OCI-LY7 (cell line): ENCODE results near the gene SMTNL2. TPM values are rescaled to one million over a fixed set of nuclear protein-coding genes. Genes with fewer than 3 reads are reported as not detected.

Experiments used
- Bru-seq: library from RNA; stranded (reverse); fragments of 400-500 nt; gene quantifications from one replicate; lab custom pipeline; 2021; lab: Mats Ljungman, UMichigan
- BruChase-seq, 2 experiments: library from RNA; stranded (reverse); fragments of 400-500 nt; gene quantifications; one replicate each; lab custom pipeline; 2021; lab: Mats Ljungman, UMichigan
- BruUV-seq: library from RNA; stranded (reverse); fragments of 400-500 nt; replicated peaks from 2 replicates; lab custom pipeline; 2021; lab: Mats Ljungman, UMichigan
- CTCF ChIA-PET: fragments of 300-600 bp; sonication (Branson Sonifier 250); formaldehyde crosslinking; loops from one replicate; lab custom pipeline; 2022; ENCODE audit warnings: antibody characterized with exemption; ENCODE audit not compliant: unreplicated experiment; lab: Charles Lee
- POLR2A ChIA-PET: fragments of 300-600 bp; sonication (Branson Sonifier 250); formaldehyde crosslinking; loops from one replicate; lab custom pipeline; 2022; ENCODE audit warnings: antibody characterized with exemption; lab: Charles Lee
- DNase-seq: peaks from one replicate; pipeline ENCODE4 v3.0.0-alpha.2; 2015; ENCODE audit warnings: low spot score
- H2AFZ ChIP-seq: fragments of 200-600 bp; sonication (generic), shearing (Covaris generic); 2 replicates; pipeline ENCODE4 v1.6.1; 2014; ENCODE audit warnings: mild to moderate bottlenecking, antibody characterized with exemption, low read length, moderate library complexity
- H3K27ac ChIP-seq: fragments of 200-600 bp; sonication (generic); 2 replicates; pipeline ENCODE4 v1.5.1; 2014; ENCODE audit warnings: mixed run types, low read depth, mild to moderate bottlenecking, moderate library complexity, low read length, inconsistent platforms; ENCODE audit not compliant: poor library complexity, severe bottlenecking
- H3K36me3 ChIP-seq: fragments of 200-600 bp; sonication (generic); 2 replicates; pipeline ENCODE4 v1.6.1; 2014; ENCODE audit warnings: mild to moderate bottlenecking, antibody characterized with exemption, low read length, moderate library complexity, mixed read lengths; ENCODE audit not compliant: insufficient read depth
- H3K4me1 ChIP-seq: fragments of 200-600 bp; sonication (generic); 2 replicates; pipeline ENCODE4 v1.5.1; 2014; ENCODE audit warnings: mild to moderate bottlenecking, low read length; ENCODE audit not compliant: insufficient read depth, poor library complexity, severe bottlenecking
- H3K4me2 ChIP-seq: fragments of 200-600 bp; sonication (generic); 2 replicates; pipeline ENCODE4 v1.6.1; 2014; ENCODE audit warnings: mild to moderate bottlenecking, low read length
- H3K4me3 ChIP-seq: fragments of 200-600 bp; sonication (generic); 2 replicates; pipeline ENCODE4 v1.5.1; 2014; ENCODE audit warnings: mild to moderate bottlenecking, low read depth, low read length; ENCODE audit not compliant: poor library complexity, severe bottlenecking
- H3K79me2 ChIP-seq: fragments of 200-600 bp; sonication (generic); 2 replicates; pipeline ENCODE4 v1.6.1; 2016; ENCODE audit warnings: low read depth, mild to moderate bottlenecking, low read length, moderate library complexity, mixed read lengths; ENCODE audit not compliant: insufficient read depth
- H3K9me2 ChIP-seq: fragments of 200-600 bp; sonication (generic); 2 replicates; pipeline ENCODE4 v1.6.1; 2016; ENCODE audit warnings: mild to moderate bottlenecking, low read length, mixed read lengths; ENCODE audit not compliant: insufficient read depth
- H3K9me3 ChIP-seq: fragments of 200-600 bp; sonication (generic); 2 replicates; pipeline ENCODE4 v1.6.1; 2014; ENCODE audit warnings: mild to moderate bottlenecking, mixed run types, low read length, mixed read lengths
- H4K20me1 ChIP-seq: fragments of 200-600 bp; sonication (generic); 2 replicates; pipeline ENCODE4 v1.6.1; 2014; ENCODE audit warnings: mild to moderate bottlenecking, antibody characterized with exemption, low read length, moderate library complexity, mixed read lengths; ENCODE audit not compliant: insufficient read depth
- EZH2phosphoT487 ChIP-seq: fragments of 200-600 bp; sonication (generic); IDR thresholded peaks from 2 replicates; pipeline ENCODE4 v1.6.1; 2018; ENCODE audit warnings: low read depth, borderline replicate concordance, mild to moderate bottlenecking, mixed run types, antibody characterized with exemption, low read length, moderate library complexity, mixed read lengths
- intact Hi-C: fragments of 100-400 bp; cut with micrococcal nuclease; formaldehyde crosslinking; loops from one replicate; pipeline ENCODE4 v1.10.0; 2022; ENCODE audit not compliant: unreplicated experiment
- long read RNA-seq: library from polyadenylated mRNA; stranded (forward); transcript quantifications from one replicate; pipeline ENCODE4 v2.0.0, GENCODE V29; 2022
- total RNA-seq, 2 experiments: library from RNA; depleted of rRNA in 1 of 2; stranded (reverse); fragments of >200 nt in 1 of 2; shearing (Covaris generic) in 1 of 2; gene quantifications; 2 replicates each; pipeline ENCODE4 v1.2.3, GENCODE V29; 2014 to 2022
- TF ChIP-seq, protein P1 (sequence below): fragments of 200-600 bp; sonication (generic); conservative IDR thresholded peaks from 2 replicates; pipeline ENCODE4 v1.5.1; 2014; ENCODE audit warnings: mild to moderate bottlenecking, antibody characterized with exemption, low read length, moderate library complexity, mixed read lengths

Gene SMTNL2
- not detected in 2 replicates for total RNA-seq (2014; rRNA removed; shearing (Covaris generic))
- total RNA-seq (2022), result not detected in 2 replicates
- not detected for Bru-seq, nascent RNA
- BruChase-seq, experiment 1, labeled RNA remaining after a 6-hour chase, result not detected
- not detected for BruChase-seq, experiment 2, labeled RNA remaining after a 2-hour chase
- long read RNA-seq, result 0 reads

DNA sequence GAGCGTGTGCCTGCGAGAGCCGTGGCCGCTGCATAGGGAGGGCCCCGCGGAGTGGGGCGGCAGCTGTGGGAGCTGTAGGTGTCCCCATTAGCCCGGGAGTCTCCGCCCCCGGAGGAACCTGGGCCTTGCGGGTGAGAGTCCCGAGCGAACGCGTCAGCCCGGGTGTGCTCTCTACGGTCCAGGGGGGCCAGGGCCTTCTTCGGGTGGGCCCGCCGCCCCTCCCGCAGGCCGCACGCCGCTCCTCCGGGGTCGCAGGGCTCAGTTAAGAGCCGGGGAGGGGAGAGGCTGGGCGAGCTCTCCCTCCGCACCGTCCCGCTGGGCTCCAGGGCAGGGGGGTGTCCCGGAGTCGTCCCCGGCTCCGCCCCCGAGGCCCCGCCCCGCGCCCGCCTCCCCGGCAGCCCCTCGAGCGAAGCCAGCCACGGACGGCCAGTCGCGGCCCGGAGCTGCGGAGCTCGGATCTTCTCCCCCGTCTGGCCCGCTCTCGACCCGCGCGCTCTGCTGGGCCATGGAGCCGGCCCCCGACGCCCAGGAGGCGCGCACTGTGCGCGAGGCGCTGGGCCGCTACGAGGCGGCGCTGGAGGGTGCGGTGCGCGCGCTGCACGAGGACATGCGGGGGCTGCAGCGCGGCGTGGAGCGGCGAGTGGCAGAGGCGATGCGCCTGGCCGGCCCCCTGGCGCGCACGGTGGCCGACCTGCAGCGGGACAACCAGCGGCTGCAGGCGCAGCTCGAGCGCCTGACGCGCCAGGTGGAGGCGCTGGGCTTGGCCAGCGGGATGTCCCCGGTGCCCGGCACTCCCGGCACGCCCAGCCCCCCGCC, at the start of gene SMTNL2:
Gene SMTNL2, plus strand, starts transcription at position 429 of the 816 bp plus-strand sequence. Its CDS starts 77 bp downstream, at position 506.
- H3K9me3 ChIP-seq, result no peaks in the 10 kb centered on the region
- intact Hi-C loops, result no loop called here
- no peak for DNase-seq
- H3K4me2 ChIP-seq, result no peak within 1 kb of the TSS
- H3K27ac ChIP-seq, result no peak within 1 kb of the TSS
- CTCF ChIA-PET, result no interaction called here
- POLR2A ChIA-PET, result no interaction called here
- H3K4me3 ChIP-seq, result no peak within 1 kb of the TSS
- H3K4me1 ChIP-seq, result no peaks in the 10 kb centered on the region
- H3K9me2 ChIP-seq, result no peaks in the 10 kb centered on the region
- TF ChIP-seq EZH2phosphoT487, result no peak
- TF ChIP-seq, protein P1, sequence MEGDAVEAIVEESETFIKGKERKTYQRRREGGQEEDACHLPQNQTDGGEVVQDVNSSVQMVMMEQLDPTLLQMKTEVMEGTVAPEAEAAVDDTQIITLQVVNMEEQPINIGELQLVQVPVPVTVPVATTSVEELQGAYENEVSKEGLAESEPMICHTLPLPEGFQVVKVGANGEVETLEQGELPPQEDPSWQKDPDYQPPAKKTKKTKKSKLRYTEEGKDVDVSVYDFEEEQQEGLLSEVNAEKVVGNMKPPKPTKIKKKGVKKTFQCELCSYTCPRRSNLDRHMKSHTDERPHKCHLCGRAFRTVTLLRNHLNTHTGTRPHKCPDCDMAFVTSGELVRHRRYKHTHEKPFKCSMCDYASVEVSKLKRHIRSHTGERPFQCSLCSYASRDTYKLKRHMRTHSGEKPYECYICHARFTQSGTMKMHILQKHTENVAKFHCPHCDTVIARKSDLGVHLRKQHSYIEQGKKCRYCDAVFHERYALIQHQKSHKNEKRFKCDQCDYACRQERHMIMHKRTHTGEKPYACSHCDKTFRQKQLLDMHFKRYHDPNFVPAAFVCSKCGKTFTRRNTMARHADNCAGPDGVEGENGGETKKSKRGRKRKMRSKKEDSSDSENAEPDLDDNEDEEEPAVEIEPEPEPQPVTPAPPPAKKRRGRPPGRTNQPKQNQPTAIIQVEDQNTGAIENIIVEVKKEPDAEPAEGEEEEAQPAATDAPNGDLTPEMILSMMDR, result no peak
- no peak within 1 kb of the TSS for H2AFZ ChIP-seq
- no peaks in the 10 kb centered on the region for H3K36me3 ChIP-seq
- no peaks in the 10 kb centered on the region for H3K79me2 ChIP-seq
- BruUV-seq, result no TSS peak
- H4K20me1 ChIP-seq, result no peaks in the 10 kb centered on the region

DNA sequence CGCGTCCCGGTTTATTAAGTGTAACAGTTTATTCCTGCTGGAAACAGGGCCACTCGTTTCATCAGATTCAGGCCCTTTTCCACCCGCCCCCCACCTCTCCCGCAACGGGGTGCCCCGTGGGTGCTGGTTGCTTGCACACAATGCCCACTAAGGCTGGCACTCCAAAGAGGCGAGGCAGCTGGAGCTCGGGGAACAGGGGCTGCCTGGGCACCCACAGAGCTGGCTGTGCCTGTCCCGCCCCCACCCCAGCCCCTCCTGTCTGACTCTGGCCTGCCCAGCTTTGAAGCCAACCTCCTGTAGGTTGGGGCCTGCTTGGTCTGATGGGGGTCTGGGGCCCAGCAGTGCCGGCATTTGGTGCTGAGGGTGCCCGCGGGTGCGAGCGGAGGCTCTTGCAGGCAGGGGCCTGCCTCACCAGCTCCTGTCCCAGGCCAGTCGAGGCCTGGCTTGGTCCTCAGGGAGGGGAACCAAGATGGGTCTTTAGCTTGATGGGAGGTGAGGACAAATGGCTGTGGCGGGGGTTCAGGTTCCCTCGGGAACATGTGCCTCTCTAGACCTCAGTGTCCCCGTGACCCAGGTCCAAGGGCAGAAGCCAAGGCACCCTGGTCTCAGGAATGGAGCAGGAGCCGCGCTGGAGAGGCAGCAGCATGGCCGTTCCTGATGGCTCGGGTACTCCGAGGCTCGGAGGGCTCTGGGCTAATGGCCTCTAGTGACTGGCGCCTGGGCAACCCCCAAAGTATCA, 49.2 kb upstream of the SMTNL2 start:
- CTCF ChIA-PET, result interaction anchor here (1.3 kb wide), 1 partner anchor 12 kb away, joined by 6 read pairs; no protein-coding TSS in a partner anchor
- no peak for DNase-seq
- no peak for TF ChIP-seq EZH2phosphoT487
- TF ChIP-seq, protein P1, result no peak
- Histone ChIP-seq H3K9me2 (no peaks in the 10 kb centered on the region), H3K4me3 (no peak overlapping the region), H2AFZ (no peak overlapping the region), H3K4me1 (peaks cover 7% of the 10 kb centered on the region), H3K36me3 (peaks cover 36% of the 10 kb centered on the region), H3K27ac (no peak overlapping the region), H3K9me3 (no peaks in the 10 kb centered on the region), H4K20me1 (no peaks in the 10 kb centered on the region), H3K79me2 (no peaks in the 10 kb centered on the region), H3K4me2 (no peak overlapping the region)
- BruUV-seq, result no TSS peak
- POLR2A ChIA-PET, result no interaction called here
- intact Hi-C loops, result no loop called here
